C4-2B (cell line): ENCODE measurements around the gene PLP1.

Experiments used
- H3K27ac ChIP-seq: fragments of 450-650 bp; 2 replicates; pipeline ENCODE4 v1.5.1; 2017
- CTCF ChIP-seq: fragments of 450-650 bp; conservative IDR thresholded peaks from 2 replicates; pipeline ENCODE4 v1.5.1; 2017; ENCODE audit warnings: mild to moderate bottlenecking
- ZFX ChIP-seq: fragments of 450-650 bp; IDR thresholded peaks from 2 replicates; pipeline ENCODE4 v1.6.1; 2017

The PLP1 gene

GRCh38 chrX:103781706-103782105 is 5.1 kb downstream of the PLP1 start:
- H3K27ac ChIP-seq: no peak overlapping the region
- no peak for TF ChIP-seq CTCF
- TF ChIP-seq ZFX: no peak

- no peak overlapping the region for H3K27ac ChIP-seq
- TF ChIP-seq ZFX (no peak), CTCF (no peak)
Measured at GRCh38 chrX:103782640-103783039, 6.0 kb downstream of the PLP1 start.

DNA sequence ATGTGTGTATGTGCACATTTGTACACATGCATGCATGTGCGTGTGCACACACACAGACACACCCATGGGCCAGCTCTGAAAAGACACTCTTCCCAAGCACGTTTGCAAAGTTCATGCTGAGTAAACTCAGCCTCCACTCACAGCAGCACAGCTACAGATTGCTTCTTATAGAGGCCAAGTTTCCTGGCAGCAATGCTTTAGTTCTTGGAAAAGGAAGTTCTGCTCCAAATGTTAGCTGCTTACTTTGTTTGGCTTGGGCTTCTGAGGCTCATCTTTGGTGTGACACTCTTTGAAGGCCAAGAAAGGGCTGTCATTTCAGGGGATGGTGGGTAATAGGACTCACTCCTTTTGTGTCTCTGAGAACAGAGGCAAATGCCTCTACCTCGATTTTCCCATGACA is 6.6 kb downstream of the PLP1 start:
- no peak for TF ChIP-seq CTCF
- TF ChIP-seq ZFX: no peak
- no peak overlapping the region for H3K27ac ChIP-seq

DNA sequence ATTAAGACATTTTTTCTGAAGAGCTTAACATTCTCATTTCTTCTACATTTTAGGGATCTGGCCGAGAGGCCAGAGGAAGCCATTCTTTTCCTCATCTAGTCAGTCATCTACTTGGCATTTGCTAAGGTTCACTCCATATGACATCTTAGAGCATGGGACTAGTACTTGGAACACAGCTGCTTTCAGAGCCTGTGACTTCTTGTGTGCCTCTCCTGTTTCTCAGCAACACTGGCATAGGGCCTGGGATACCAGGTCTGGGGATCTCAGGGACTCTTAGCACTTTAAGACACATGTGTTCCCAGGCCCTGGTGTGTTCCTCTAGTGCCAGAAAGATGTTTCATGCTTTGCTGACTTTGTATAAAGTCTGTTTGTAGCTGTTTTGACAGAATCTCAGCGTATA is 7.3 kb downstream of the PLP1 start:
- TF ChIP-seq ZFX (no peak), CTCF (no peak)
- H3K27ac ChIP-seq: no peak overlapping the region

- H3K27ac ChIP-seq: no peak overlapping the region
- TF ChIP-seq ZFX (no peak), CTCF (no peak)
Measured at GRCh38 chrX:103789004-103789403, 12.4 kb downstream of the PLP1 start.

GRCh38 chrX:103791228-103791627 is 14.6 kb downstream of the PLP1 start:
- H3K27ac ChIP-seq: no peak overlapping the region
- no peak for TF ChIP-seq CTCF
- no peak for TF ChIP-seq ZFX

- TF ChIP-seq ZFX (no peak), CTCF (no peak)
- H3K27ac ChIP-seq: no peak overlapping the region
Measured at GRCh38 chrX:103791826-103792485, 15.3 kb downstream of the PLP1 start.
